Naive thymus-derived CD8-positive, alpha-beta T cell (primary cell): ENCODE data around the gene MRFAP1L1. TPM values are rescaled to one million over a fixed set of nuclear protein-coding genes. Genes with fewer than 3 reads are reported as not detected.

Source experiments
- ATAC-seq, 2 donors: fragments of 150-1000 bp; cut with Tn5 transposase in 1 of 2; sonication (Bioruptor Pico), chemical (Tn5 transposase) in 1 of 2; 1 replicate in 1 of 2; 2 replicates in 1 of 2; pipeline ENCODE4 v1.10.0; 2021; ENCODE audit warnings: mild to moderate bottlenecking in 2 of 2, moderate library complexity in 2 of 2
- POLR2A ChIA-PET: fragments of 350-600 bp; sonication (Branson Sonifier 250); formaldehyde crosslinking; loops from one replicate; lab custom pipeline; 2021; ENCODE audit warnings: antibody characterized with exemption; lab: Charles Lee
- DNase-seq, 10 donors: peaks; one replicate each; pipeline versions ENCODE4 v3.0.0 to v3.0.0-alpha.2; 2020 to 2022
- H3K27ac Mint-ChIP-seq, 10 donors: one replicate each; pipeline ENCODE4 v1.8.0; 2020 to 2022; ENCODE audit warnings: mild to moderate bottlenecking in 10 of 10, mixed read lengths in 10 of 10, moderate library complexity in 4 of 10, inconsistent platforms in 1 of 10
- H3K27me3 Mint-ChIP-seq, 5 donors: one replicate each; pipeline ENCODE4 v1.8.0; 2021 to 2022; ENCODE audit warnings: mixed read lengths in 5 of 5
- H3K36me3 Mint-ChIP-seq, 3 donors: one replicate each; pipeline ENCODE4 v1.8.0; 2020 to 2022; ENCODE audit warnings: mixed read lengths in 3 of 3, mild to moderate bottlenecking in 2 of 3, inconsistent platforms in 1 of 3
- H3K4me1 Mint-ChIP-seq, 4 donors: one replicate each; pipeline ENCODE4 v1.8.0; 2021 to 2022; ENCODE audit warnings: mixed read lengths in 4 of 4
- H3K4me3 Mint-ChIP-seq, 10 donors: one replicate each; pipeline ENCODE4 v1.8.0; 2020 to 2022; ENCODE audit warnings: mild to moderate bottlenecking in 10 of 10, mixed read lengths in 10 of 10, moderate library complexity in 6 of 10, inconsistent platforms in 1 of 10
- H3K9me3 Mint-ChIP-seq, 9 donors: one replicate each; pipeline ENCODE4 v1.8.0; 2020 to 2022; ENCODE audit warnings: mixed read lengths in 9 of 9, mild to moderate bottlenecking in 3 of 9, inconsistent platforms in 1 of 9, moderate library complexity in 1 of 9
- polyA plus RNA-seq, 3 donors: library from polyadenylated mRNA; unstranded; fragments of 300-500 nt; fragmentation: Illumina TruSeq; gene quantifications; one replicate each; pipeline ENCODE4 v1.2.3, GENCODE V29; 2021
- total RNA-seq, 8 experiments: library from RNA in 2 of 8; stranded (reverse) in 2 of 8; gene quantifications; one replicate each; pipeline ENCODE4 v1.2.3 and lab custom pipeline; 2021 to 2026

The MRFAP1L1 gene
- total and polyA plus RNA-seq, 5 experiments from 2014 or later = 102 to 127 (median 123) TPM

GRCh38 chr4:6720202-6720699, 10.6 kb upstream of the MRFAP1L1 start:
- H3K36me3 Mint-ChIP-seq = peaks cover 0 to 10% (median 0%) of the 10 kb centered on the region in 3 donors
- POLR2A ChIA-PET = interaction anchor here (0.8 to 17.4 kb wide), 12 partner anchors 19 to 349 kb away, joined by 3 to 437 read pairs (median 6); partner anchors contain the start of genes KIAA0232 and TADA2B
- ATAC-seq = peak; percentile 26 to 52
- peaks cover 16 to 37% (median 29%) of the 10 kb centered on the region in 4 donors for H3K4me1 Mint-ChIP-seq
- no peaks in the 10 kb centered on the region for H3K9me3 Mint-ChIP-seq
- peaks cover 0 to 2% (median 0%) of the 10 kb centered on the region in 5 donors for H3K27me3 Mint-ChIP-seq
- H3K27ac Mint-ChIP-seq = peak overlapping the region in 8 of 10 donors; percentile 32 to 83 (median 66)
- peak overlapping the region in 7 of 10 donors; percentile 9 to 74 (median 50) for H3K4me3 Mint-ChIP-seq
- peak; percentile 62 to 92 (median 80) for DNase-seq

GRCh38 chr4:6719611-6720179, 10.0 kb upstream of the MRFAP1L1 start:
- Mint-ChIP-seq H3K27ac (peak overlapping the region in 4 of 10 donors; percentile 56 to 92 (median 73)), H3K4me3 (peak overlapping the region in 2 of 10 donors; percentile 41 to 70), H3K9me3 (no peaks in the 10 kb centered on the region), H3K36me3 (peaks cover 0 to 10% (median 0%) of the 10 kb centered on the region in 3 donors), H3K27me3 (peaks cover 0 to 2% (median 0%) of the 10 kb centered on the region in 5 donors), H3K4me1 (peaks cover 16 to 41% (median 31%) of the 10 kb centered on the region in 4 donors)
- POLR2A ChIA-PET = interaction anchor here (0.8 to 17.4 kb wide), 16 partner anchors 11 to 349 kb away, joined by 3 to 437 read pairs (median 6); partner anchors contain the start of genes KIAA0232, MRFAP1 and TADA2B
- no peak for ATAC-seq
- DNase-seq = no peak

GRCh38 chr4:6718932-6719610, 9.4 kb upstream of the MRFAP1L1 start:
- DNase-seq = no peak
- peaks cover 0 to 2% (median 0%) of the 10 kb centered on the region in 5 donors for H3K27me3 Mint-ChIP-seq
- peak overlapping the region in 8 of 10 donors; percentile 31 to 83 (median 59) for H3K4me3 Mint-ChIP-seq
- peaks cover 0 to 10% (median 0%) of the 10 kb centered on the region in 3 donors for H3K36me3 Mint-ChIP-seq
- no peaks in the 10 kb centered on the region for H3K9me3 Mint-ChIP-seq
- POLR2A ChIA-PET = interaction anchor here (0.8 to 17.4 kb wide), 10 partner anchors 9 to 156 kb away, joined by 3 to 437 read pairs (median 15); partner anchors contain the start of genes KIAA0232, MRFAP1 and MRFAP1L1
- H3K27ac Mint-ChIP-seq = peak overlapping the region; percentile 33 to 92 (median 76)
- H3K4me1 Mint-ChIP-seq = peaks cover 15 to 43% (median 31%) of the 10 kb centered on the region in 4 donors
- ATAC-seq = no peak

- peaks cover 0 to 2% (median 0%) of the 10 kb centered on the region in 5 donors for H3K27me3 Mint-ChIP-seq
- ATAC-seq (no peak), DNase-seq (no peak)
- POLR2A ChIA-PET = interaction anchor here (0.6 to 17.4 kb wide), 29 partner anchors 10 to 353 kb away, joined by 3 to 437 read pairs (median 11); partner anchors contain the start of genes GRPEL1, KIAA0232, MAN2B2 and MRFAP1
- H3K36me3 Mint-ChIP-seq = peaks cover 0 to 10% (median 0%) of the 10 kb centered on the region in 3 donors
- peaks cover 15 to 43% (median 33%) of the 10 kb centered on the region in 4 donors for H3K4me1 Mint-ChIP-seq
- H3K4me3 Mint-ChIP-seq = peak overlapping the region; percentile 84 to 97 (median 90)
- H3K27ac Mint-ChIP-seq = peak overlapping the region; percentile 85 to 99 (median 93)
- no peaks in the 10 kb centered on the region for H3K9me3 Mint-ChIP-seq
Observed at GRCh38 chr4:6716958-6717655, 7.4 kb upstream of the MRFAP1L1 start.

- Mint-ChIP-seq H3K4me1 (peaks cover 15 to 45% (median 35%) of the 10 kb centered on the region in 4 donors), H3K27ac (peak within 1 kb of the TSS; percentile 92 to 99 (median 97)), H3K9me3 (no peaks in the 10 kb centered on the region), H3K27me3 (peaks cover 0 to 2% (median 0%) of the 10 kb centered on the region in 5 donors), H3K4me3 (peak within 1 kb of the TSS; percentile 84 to 98 (median 94)), H3K36me3 (peaks cover 0 to 10% (median 0%) of the 10 kb centered on the region in 3 donors)
- DNase-seq (peak; percentile 85 to 95 (median 90)), ATAC-seq (peak; percentile 86 to 89)
- POLR2A ChIA-PET = interaction anchor here (0.7 to 17.4 kb wide), 30 partner anchors 9 to 354 kb away, joined by 3 to 437 read pairs (median 10); partner anchors contain the start of genes GRPEL1, KIAA0232, MRFAP1 and S100P
Observed at GRCh38 chr4:6716018-6716911, 6.6 kb upstream of the MRFAP1L1 start, which contains the start of gene BLOC1S4. TSS of gene BLOC1S4 (plus strand) at chr4:6716174. CDS start at chr4:6716210, 36 bp downstream.

GRCh38 chr4:6715704-6716017, 6.0 kb upstream of the MRFAP1L1 start:
- H3K4me3 Mint-ChIP-seq = peak overlapping the region; percentile 84 to 98 (median 94)
- DNase-seq (no peak), ATAC-seq (no peak)
- POLR2A ChIA-PET = interaction anchor here (0.7 to 17.4 kb wide), 25 partner anchors 8 to 352 kb away, joined by 3 to 437 read pairs (median 11); partner anchors contain the start of genes GRPEL1, KIAA0232, MRFAP1 and S100P
- peaks cover 0 to 2% (median 0%) of the 10 kb centered on the region in 5 donors for H3K27me3 Mint-ChIP-seq
- no peaks in the 10 kb centered on the region for H3K9me3 Mint-ChIP-seq
- peaks cover 17 to 51% (median 38%) of the 10 kb centered on the region in 4 donors for H3K4me1 Mint-ChIP-seq
- peak overlapping the region; percentile 91 to 99 (median 97) for H3K27ac Mint-ChIP-seq
- H3K36me3 Mint-ChIP-seq = peaks cover 0 to 10% (median 0%) of the 10 kb centered on the region in 3 donors

GRCh38 chr4:6714954-6715353, 5.3 kb upstream of the MRFAP1L1 start:
- POLR2A ChIA-PET = interaction anchor here (1.3 to 17.4 kb wide), 12 partner anchors 13 to 329 kb away, joined by 5 to 437 read pairs (median 14); partner anchors contain the start of genes KIAA0232, MRFAP1 and TADA2B
- Mint-ChIP-seq H3K27me3 (peaks cover 0 to 2% (median 0%) of the 10 kb centered on the region in 5 donors), H3K4me1 (peaks cover 14 to 54% (median 40%) of the 10 kb centered on the region in 4 donors), H3K4me3 (peak overlapping the region in 5 of 10 donors; percentile 33 to 69 (median 50)), H3K36me3 (peaks cover 0 to 10% (median 0%) of the 10 kb centered on the region in 3 donors), H3K27ac (peak overlapping the region in 7 of 10 donors; percentile 0 to 98 (median 91)), H3K9me3 (no peaks in the 10 kb centered on the region)
- DNase-seq = no peak
- no peak for ATAC-seq

- peak overlapping the region in 6 of 10 donors; percentile 29 to 97 (median 43) for H3K4me3 Mint-ChIP-seq
- peaks cover 31 to 68% (median 60%) of the 10 kb centered on the region in 4 donors for H3K4me1 Mint-ChIP-seq
Observed at GRCh38 chr4:6710996-6711395, 1.3 kb upstream of the MRFAP1L1 start.

GRCh38 chr4:6710282-6710681, 617 bp upstream of the MRFAP1L1 start:
- H3K4me1 Mint-ChIP-seq = peaks cover 31 to 68% (median 61%) of the 10 kb centered on the region in 4 donors
- H3K9me3 Mint-ChIP-seq = no peaks in the 10 kb centered on the region
- POLR2A ChIA-PET = interaction anchor here (0.5 to 17.4 kb wide), 16 partner anchors 8 to 369 kb away, joined by 3 to 437 read pairs (median 6); partner anchors contain the start of genes GRPEL1, MRFAP1 and S100P
- DNase-seq (no peak), ATAC-seq (no peak)
- H3K36me3 Mint-ChIP-seq = peaks cover 25 to 44% (median 26%) of the 10 kb centered on the region in 3 donors
- H3K27me3 Mint-ChIP-seq = no peaks in the 10 kb centered on the region
- H3K27ac Mint-ChIP-seq = peak overlapping the region; percentile 95 to 100 (median 99)
- H3K4me3 Mint-ChIP-seq = peak overlapping the region; percentile 97 to 100 (median 99)

More at GRCh38 chr4:6710996-6711395, 1.3 kb upstream of the MRFAP1L1 start:
- POLR2A ChIA-PET = interaction anchor here (0.7 to 17.4 kb wide), 5 partner anchors 16 to 71 kb away, joined by 3 to 437 read pairs (median 16); partner anchors contain the start of genes KIAA0232 and S100P
- ATAC-seq (no peak), DNase-seq (no peak)
- Mint-ChIP-seq H3K36me3 (peaks cover 21 to 37% (median 26%) of the 10 kb centered on the region in 3 donors), H3K27ac (peak overlapping the region in 7 of 10 donors; percentile 27 to 100 (median 50)), H3K27me3 (peaks cover 0 to 2% (median 0%) of the 10 kb centered on the region in 5 donors), H3K9me3 (no peaks in the 10 kb centered on the region)

GRCh38 chr4:6706173-6706572, 3.5 kb downstream of the MRFAP1L1 start:
- no peaks in the 10 kb centered on the region for H3K9me3 Mint-ChIP-seq
- ATAC-seq = no peak
- DNase-seq = no peak
- H3K27ac Mint-ChIP-seq = peak overlapping the region in 7 of 10 donors; percentile 8 to 97 (median 57)
- POLR2A ChIA-PET = interaction anchor here (1.1 to 17.4 kb wide), 7 partner anchors 10 to 65 kb away, joined by 3 to 437 read pairs (median 48); partner anchors contain the start of genes BLOC1S4, MRFAP1 and S100P
- peaks cover 48 to 81% (median 76%) of the 10 kb centered on the region in 4 donors for H3K4me1 Mint-ChIP-seq
- peaks cover 25 to 80% (median 36%) of the 10 kb centered on the region in 3 donors for H3K36me3 Mint-ChIP-seq
- peak overlapping the region; percentile 26 to 100 (median 52) for H3K4me3 Mint-ChIP-seq
- H3K27me3 Mint-ChIP-seq = no peaks in the 10 kb centered on the region
